ENCODE data around the gene HK3.

HK3 gene

DNA sequence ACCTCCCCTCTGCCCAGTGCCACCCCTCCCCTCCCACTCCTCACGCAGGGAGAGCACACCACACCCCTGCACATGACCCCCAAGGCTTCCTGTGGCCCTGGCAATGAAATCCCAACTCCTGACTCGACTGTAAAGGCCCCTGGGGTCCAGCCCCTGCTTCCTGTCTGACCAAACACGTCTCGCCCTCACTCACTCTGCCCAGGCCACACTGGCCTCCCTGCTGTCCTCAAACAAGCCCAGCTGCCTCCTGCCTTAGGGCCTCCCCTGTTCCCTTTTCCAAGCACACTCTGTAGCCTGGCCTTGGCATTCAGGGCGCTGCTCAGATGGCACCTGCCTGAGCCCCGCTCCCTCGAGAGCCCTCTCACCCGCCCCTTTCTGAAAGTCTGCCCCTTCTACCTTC lies 42.4 kb downstream of the HK3 start:
- TF ChIP-seq, protein P1, sequence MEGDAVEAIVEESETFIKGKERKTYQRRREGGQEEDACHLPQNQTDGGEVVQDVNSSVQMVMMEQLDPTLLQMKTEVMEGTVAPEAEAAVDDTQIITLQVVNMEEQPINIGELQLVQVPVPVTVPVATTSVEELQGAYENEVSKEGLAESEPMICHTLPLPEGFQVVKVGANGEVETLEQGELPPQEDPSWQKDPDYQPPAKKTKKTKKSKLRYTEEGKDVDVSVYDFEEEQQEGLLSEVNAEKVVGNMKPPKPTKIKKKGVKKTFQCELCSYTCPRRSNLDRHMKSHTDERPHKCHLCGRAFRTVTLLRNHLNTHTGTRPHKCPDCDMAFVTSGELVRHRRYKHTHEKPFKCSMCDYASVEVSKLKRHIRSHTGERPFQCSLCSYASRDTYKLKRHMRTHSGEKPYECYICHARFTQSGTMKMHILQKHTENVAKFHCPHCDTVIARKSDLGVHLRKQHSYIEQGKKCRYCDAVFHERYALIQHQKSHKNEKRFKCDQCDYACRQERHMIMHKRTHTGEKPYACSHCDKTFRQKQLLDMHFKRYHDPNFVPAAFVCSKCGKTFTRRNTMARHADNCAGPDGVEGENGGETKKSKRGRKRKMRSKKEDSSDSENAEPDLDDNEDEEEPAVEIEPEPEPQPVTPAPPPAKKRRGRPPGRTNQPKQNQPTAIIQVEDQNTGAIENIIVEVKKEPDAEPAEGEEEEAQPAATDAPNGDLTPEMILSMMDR (IDR thresholded peaks at IDR 0.05; ENCODE audit: low read depth, low read length) = no peak
- H3K4me3 ChIP-seq (replicated peaks in 1 of 2; ENCODE audit: low read depth in 2 of 2, low read length in 2 of 2) = no peak overlapping the region
- no peak for DNase-seq (ENCODE audit: low read depth in 2 of 2)

- DNase-seq (ENCODE audit: low read depth in 2 of 2) = no peak
- H3K4me3 ChIP-seq (replicated peaks in 1 of 2; ENCODE audit: low read depth in 2 of 2, low read length in 2 of 2) = no peak overlapping the region
- TF ChIP-seq, protein P1 (IDR thresholded peaks at IDR 0.05; ENCODE audit: low read depth, low read length) = no peak
Observed at GRCh38 chr5:176855598-176855997, 43.5 kb downstream of the HK3 start.

DNA sequence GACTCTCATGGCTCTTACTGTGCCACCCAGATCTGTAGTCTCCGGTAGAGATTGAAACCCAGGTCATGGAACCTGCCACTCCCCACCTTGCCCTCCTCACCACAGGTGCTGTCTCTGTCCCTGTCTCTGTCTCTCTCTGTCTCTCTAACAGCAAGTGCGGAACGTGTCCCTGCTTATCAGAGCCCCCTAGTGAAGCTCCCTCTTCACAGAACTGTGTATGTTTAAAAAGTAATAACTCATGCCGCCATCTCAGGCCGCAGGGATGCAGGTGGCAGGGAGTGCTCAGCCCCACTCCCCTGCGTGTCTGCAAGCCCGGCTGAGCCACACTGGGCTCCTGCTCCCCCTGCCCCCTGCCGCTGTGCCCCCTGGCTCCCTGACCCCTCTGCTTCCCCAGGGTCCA lies 45.0 kb downstream of the HK3 start:
- TF ChIP-seq, protein P1 (IDR thresholded peaks at IDR 0.05; ENCODE audit: low read depth, low read length) = no peak
- DNase-seq (ENCODE audit: low read depth in 2 of 2) = no peak
- no peak overlapping the region for H3K4me3 ChIP-seq (replicated peaks in 1 of 2; ENCODE audit: low read depth in 2 of 2, low read length in 2 of 2)

- no peak for DNase-seq (ENCODE audit: low read depth in 2 of 2)
- H3K4me3 ChIP-seq (replicated peaks in 1 of 2; ENCODE audit: low read depth in 2 of 2, low read length in 2 of 2) = no peak overlapping the region
- TF ChIP-seq, protein P1 (IDR thresholded peaks at IDR 0.05; ENCODE audit: low read depth, low read length) = no peak
Observed at GRCh38 chr5:176853151-176853778, 45.9 kb downstream of the HK3 start.

- no peak for DNase-seq (ENCODE audit: low read depth in 2 of 2)
- TF ChIP-seq, protein P1 (IDR thresholded peaks at IDR 0.05; ENCODE audit: low read depth, low read length) = no peak
- no peak overlapping the region for H3K4me3 ChIP-seq (replicated peaks in 1 of 2; ENCODE audit: low read depth in 2 of 2, low read length in 2 of 2)
Observed at GRCh38 chr5:176851871-176852658, 47.1 kb downstream of the HK3 start.

DNA sequence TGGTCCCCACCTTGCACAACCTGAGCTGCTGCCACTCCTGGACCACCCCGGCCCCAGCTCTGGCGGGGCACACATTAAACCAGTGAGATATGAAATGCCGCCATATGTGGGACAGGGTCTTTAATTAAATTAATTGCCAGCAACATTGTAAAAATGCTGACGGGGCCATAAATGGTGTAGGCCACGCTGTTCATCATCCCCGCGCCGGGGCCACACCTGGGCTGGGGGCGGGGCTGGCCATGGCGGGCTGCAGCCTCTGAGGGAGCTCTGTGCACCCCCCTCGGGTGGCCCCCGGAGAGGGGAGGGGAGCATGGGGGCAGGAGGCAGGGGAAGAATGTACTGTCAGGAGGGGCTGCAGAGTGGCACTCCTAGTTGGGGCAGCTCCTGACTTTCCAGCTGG lies 47.8 kb downstream of the HK3 start:
- no peak overlapping the region for H3K4me3 ChIP-seq (replicated peaks in 1 of 2; ENCODE audit: low read depth in 2 of 2, low read length in 2 of 2)
- TF ChIP-seq, protein P1 (IDR thresholded peaks at IDR 0.05; ENCODE audit: low read depth, low read length) = no peak

More for the DNA sequence above, 47.8 kb downstream of the HK3 start:
- no peak for DNase-seq (ENCODE audit: low read depth in 2 of 2)
